SH-SY5Y (cell line): Measurements from ENCODE around the gene EPC1.

Experiments used
- GATA2 ChIP-seq: IDR thresholded peaks from 2 replicates; pipeline ENCODE4 v1.6.1; 2011; ENCODE audit warnings: mild to moderate bottlenecking, low read depth, low read length
- GATA3 ChIP-seq: IDR thresholded peaks from 2 replicates; pipeline ENCODE4 v1.6.1; 2011; ENCODE audit warnings: low read depth, mild to moderate bottlenecking, low read length, moderate library complexity

DNA sequence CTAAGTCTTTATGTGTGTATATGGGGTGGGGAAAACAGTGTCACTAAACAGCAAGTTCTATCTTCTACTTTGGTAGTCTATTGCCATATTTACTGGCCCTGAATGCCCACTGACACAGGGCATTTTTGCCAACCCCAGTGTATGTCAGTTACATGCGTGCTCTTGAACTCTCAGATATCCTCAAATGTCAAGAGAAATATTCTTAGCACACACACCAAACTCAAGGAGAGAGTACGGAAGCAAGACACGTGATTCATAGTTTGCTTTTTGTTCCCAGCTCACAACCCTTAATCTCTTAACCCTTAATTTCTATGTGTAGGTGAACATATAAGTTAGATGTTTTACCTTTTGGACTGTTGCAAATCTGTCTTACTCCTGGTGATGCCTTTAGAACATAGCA is 39.3 kb downstream of the EPC1 start:
- TF ChIP-seq GATA2 (no peak), GATA3 (no peak)
